Gastroesophageal sphincter (tissue), 3 donors: ENCODE data around the gene KANSL1L.

Source experiments
- CTCF ChIP-seq, 4 experiments: fragments of 200-600 bp in 2 of 4; fragments of 450-650 bp in 2 of 4; sonication (generic) in 1 of 4; IDR thresholded peaks; one replicate each; pipeline ENCODE4 v1.5.1; 2017 to 2019; ENCODE audit warnings: antibody characterized with exemption in 4 of 4, mild to moderate bottlenecking in 2 of 4, moderate library complexity in 2 of 4
- POLR2AphosphoS5 ChIP-seq: sonication (generic); formaldehyde crosslinking; IDR thresholded peaks from one replicate; pipeline ENCODE4 v1.6.1; 2017; ENCODE audit warnings: antibody characterized with exemption

GRCh38 chr2:209990838-209991237 lies 180.4 kb downstream of the KANSL1L start:
- TF ChIP-seq CTCF (IDR thresholded peaks at IDR 0.05): no peak
- no peak for TF ChIP-seq POLR2AphosphoS5
